RPMI7951 (cell line): ENCODE results near the gene C19orf81. TPM values are rescaled to one million over a fixed set of nuclear protein-coding genes. Genes with fewer than 3 reads are reported as not detected.

Experiments
- DNase-seq: peaks from one replicate; pipeline ENCODE4 v3.0.0-alpha.2; 2012; ENCODE audit warnings: low read depth
- total RNA-seq: library from RNA; depleted of rRNA; stranded (reverse); fragments of >200 nt; shearing (Covaris generic); gene quantifications from 2 replicates; pipeline ENCODE4 v1.2.3, GENCODE V29; 2014

C19orf81 gene
- total RNA-seq, 1 experiment from 2014 or later = not detected

- DNase-seq = peak; percentile 64
Observed at GRCh38 chr19:50658441-50659317, 9.4 kb downstream of the C19orf81 start.

- no peak for DNase-seq
Observed at GRCh38 chr19:50659318-50660087, 10.3 kb downstream of the C19orf81 start.

- no peak for DNase-seq
Observed at GRCh38 chr19:50660088-50660366, 10.8 kb downstream of the C19orf81 start.

GRCh38 chr19:50661023-50661422 lies 11.8 kb downstream of the C19orf81 start:
- DNase-seq = no peak

- no peak for DNase-seq
Observed at GRCh38 chr19:50661766-50662650, 12.8 kb downstream of the C19orf81 start.

- DNase-seq = no peak
Observed at GRCh38 chr19:50662651-50663481, 13.6 kb downstream of the C19orf81 start.

GRCh38 chr19:50663482-50663790 lies 14.2 kb downstream of the C19orf81 start:
- DNase-seq = peak; percentile 11

GRCh38 chr19:50664204-50664603 lies 15.0 kb downstream of the C19orf81 start:
- no peak for DNase-seq

- no peak for DNase-seq
Observed at GRCh38 chr19:50666346-50667176, 17.3 kb downstream of the C19orf81 start.

GRCh38 chr19:50667177-50667758 lies 18.0 kb downstream of the C19orf81 start:
- no peak for DNase-seq

- no peak for DNase-seq
Observed at GRCh38 chr19:50667759-50668231, 18.6 kb downstream of the C19orf81 start.

- DNase-seq = no peak
Observed at GRCh38 chr19:50668416-50668815, 19.2 kb downstream of the C19orf81 start.

- DNase-seq = no peak
Observed at GRCh38 chr19:50668879-50669278, 19.6 kb downstream of the C19orf81 start.

- peak; percentile 18 for DNase-seq
Observed at GRCh38 chr19:50669302-50670101, 20.3 kb downstream of the C19orf81 start.

- no peak for DNase-seq
Observed at GRCh38 chr19:50670102-50670380, 20.8 kb downstream of the C19orf81 start.

- no peak for DNase-seq
Observed at GRCh38 chr19:50673118-50673517, 23.9 kb downstream of the C19orf81 start.

GRCh38 chr19:50676625-50677197 lies 27.5 kb downstream of the C19orf81 start:
- no peak for DNase-seq

- DNase-seq = no peak
Observed at GRCh38 chr19:50677636-50678035, 28.4 kb downstream of the C19orf81 start.

GRCh38 chr19:50678323-50678722 lies 29.1 kb downstream of the C19orf81 start:
- no peak for DNase-seq
